ENCODE results near the gene ARL11.

GRCh38 chr13:49622174-49622946 is 5.9 kb upstream of the ARL11 start:
- TF ChIP-seq CTCF (IDR thresholded peaks at IDR 0.05) (no peak), ATF3 (CRISPR knock-in tag; conservative IDR thresholded peaks at IDR 0.05) (no peak)

Data from WTC11 (cell line).